Measurements from ENCODE around the gene FSTL4. TPM values are rescaled to one million over a fixed set of nuclear protein-coding genes. Genes with fewer than 3 reads are reported as not detected.

FSTL4 gene
- total and polyA plus RNA-seq, 2 of the 4 experiments (the other 2 are of a cell fraction) = 0.18 TPM; not detected in 1

GRCh38 chr5:133214153-133214820, 398.1 kb downstream of the FSTL4 start:
- 42% methylated on average over 2 of the region's 2 CpGs; no CpG with 5 or more reads in 1 of the 2 experiments for WGBS, 2 experiments (ENCODE audit: extremely low coverage in 2 of 2, insufficient read length in 1 of 2)
- Histone ChIP-seq H3K79me1 (ENCODE audit: low read depth in 1 of 2, low read length in 2 of 2) (no peaks in the 10 kb centered on the region), H2BK20ac (ENCODE audit: low read depth, low read length) (no peak overlapping the region), H3K27ac (ENCODE audit: insufficient read depth, low read length) (no peak overlapping the region), H2BK5ac (ENCODE audit: low read depth, low read length, poor library complexity, severe bottlenecking) (no peak overlapping the region), H3K23ac (ENCODE audit: low read depth, low read length) (no peak overlapping the region), H3K9me1 (ENCODE audit: insufficient read depth, low read length) (no peaks in the 10 kb centered on the region), H3K36me3 (ENCODE audit: control insufficient read depth, insufficient read depth, low read length) (no peaks in the 10 kb centered on the region), H3K18ac (ENCODE audit: low read depth, low read length) (no peak overlapping the region), H3K27me3 (ENCODE audit: control insufficient read depth, insufficient read depth, low read length) (peaks cover 11% of the 10 kb centered on the region), H2AFZ (replicated peaks; ENCODE audit: low read length, poor library complexity) (no peak overlapping the region), H2BK120ac (ENCODE audit: low read depth, low read length) (no peak overlapping the region), H4K5ac (ENCODE audit: low read depth, low read length) (no peak overlapping the region), H2BK15ac (ENCODE audit: low read depth, low read length) (no peak overlapping the region), H3K4me3 (ENCODE audit: insufficient read depth, low read depth, low read length) (no peak overlapping the region), H3K14ac (replicated peaks; ENCODE audit: low read depth, low read length) (no peak overlapping the region), H3K4ac (ENCODE audit: low read depth, low read length) (no peak overlapping the region), H2AK5ac (ENCODE audit: low read depth, low read length) (no peak overlapping the region), H2AK9ac (replicated peaks; ENCODE audit: low read depth, low read length, poor library complexity) (no peak overlapping the region), H4K20me1 (ENCODE audit: insufficient read depth, low read length) (no peaks in the 10 kb centered on the region), H3K4me2 (ENCODE audit: low read depth, low read length) (no peak overlapping the region), H3K9me3 (ENCODE audit: control insufficient read depth, insufficient read depth, low read length) (0 out of 2 replicates have a peak, but pooled peaks cover 2% of the 10 kb centered on the region), H3K9ac (ENCODE audit: low read depth, low read length) (no peak overlapping the region), H3K4me1 (ENCODE audit: control insufficient read depth, insufficient read depth, low read length) (no peaks in the 10 kb centered on the region), H3K56ac (ENCODE audit: extremely low read depth, insufficient read depth, low read length) (no peak overlapping the region), H4K8ac (ENCODE audit: low read depth in 2 of 2, low read length in 2 of 2) (no peak overlapping the region), H4K91ac (ENCODE audit: insufficient read depth, low read depth, low read length) (no peak overlapping the region)
- in situ Hi-C loops (cut with MboI; ENCODE audit: low sequenced_read_pairs) = no loop called here
- CTCF ChIA-PET = no interaction called here
- POLR2A ChIA-PET (ENCODE audit: unreplicated experiment) = no interaction called here
- no TSS peak for BruUV-seq (replicated peaks)
- ATAC-seq (ENCODE audit: low read depth) = no peak
- TF ChIP-seq RCOR1 (IDR thresholded peaks at IDR 0.05; ENCODE audit: insufficient replicate concordance, low read length) (no peak), CEBPB (IDR thresholded peaks at IDR 0.05; ENCODE audit: low read depth, low read length) (no peak), RFX5 (IDR thresholded peaks at IDR 0.05; ENCODE audit: low read depth, low read length) (no peak), SMC3 (IDR thresholded peaks at IDR 0.05; ENCODE audit: low read depth, low read length) (no peak), MXI1 (IDR thresholded peaks at IDR 0.05; ENCODE audit: borderline replicate concordance, low read depth, low read length) (no peak), CTCF (conservative IDR thresholded peaks at IDR 0.05; ENCODE audit: low read depth, low read length) (no peak), MAZ (IDR thresholded peaks at IDR 0.05; ENCODE audit: borderline replicate concordance, low read depth, low read length) (no peak), ELK1 (IDR thresholded peaks at IDR 0.05; ENCODE audit: borderline replicate concordance, low read depth, low read length) (no peak), USF2 (IDR thresholded peaks at IDR 0.05; ENCODE audit: low read depth, low read length) (no peak), FOS (IDR thresholded peaks at IDR 0.05; ENCODE audit: low read depth, low read length) (no peak), NFE2L2 (IDR thresholded peaks at IDR 0.05; ENCODE audit: low read depth, low read length) (no peak), RAD21 (IDR thresholded peaks at IDR 0.05; ENCODE audit: low read length) (no peak), BHLHE40 (IDR thresholded peaks at IDR 0.05; ENCODE audit: low read depth, low read length) (no peak), MAFK (IDR thresholded peaks at IDR 0.05; ENCODE audit: low read depth, low read length) (no peak)
- intact Hi-C loops (cut with micrococcal nuclease) = no loop called here
- dilution Hi-C loops (cut with HindIII; ENCODE audit: low sequenced_read_pairs, unreplicated experiment) = no loop called here
- DNase-seq = no peak

Measured in IMR-90 (cell line).